NCI-H1105 (cell line): Measurements from ENCODE around the gene AKAP10.
"Not testable (repeated sequence)": the region's sequence is repeated elsewhere in the genome, so short reads cannot be mapped to it uniquely, and the experiment has no call there.

Experiments
- DNase-seq: peaks from one replicate; lab custom pipeline; 2025; lab: John Stamatoyannopoulos, UW

AKAP10 gene

GRCh38 chr17:19865021-19865420 lies 112.6 kb downstream of the AKAP10 start:
- DNase-seq: no peak

- DNase-seq: not testable (repeated sequence)
Measured at GRCh38 chr17:19860647-19861177, 116.9 kb downstream of the AKAP10 start.

GRCh38 chr17:19857640-19858039 lies 120.0 kb downstream of the AKAP10 start:
- DNase-seq: no peak
